Activated T-cell treated with anti-CD3 and anti-CD28 coated beads, Interleukin-2, amount 50 U/mL, for 1 hour (primary cell): ENCODE measurements around the gene PRAMEF13.
"Not testable (repeated sequence)": the region's sequence is repeated elsewhere in the genome, so short reads cannot be mapped to it uniquely, and the experiment has no call there.

Experiments used
- DNase-seq: peaks from one replicate; pipeline ENCODE4 v3.0.0-alpha.2; 2020

The PRAMEF13 gene

DNA sequence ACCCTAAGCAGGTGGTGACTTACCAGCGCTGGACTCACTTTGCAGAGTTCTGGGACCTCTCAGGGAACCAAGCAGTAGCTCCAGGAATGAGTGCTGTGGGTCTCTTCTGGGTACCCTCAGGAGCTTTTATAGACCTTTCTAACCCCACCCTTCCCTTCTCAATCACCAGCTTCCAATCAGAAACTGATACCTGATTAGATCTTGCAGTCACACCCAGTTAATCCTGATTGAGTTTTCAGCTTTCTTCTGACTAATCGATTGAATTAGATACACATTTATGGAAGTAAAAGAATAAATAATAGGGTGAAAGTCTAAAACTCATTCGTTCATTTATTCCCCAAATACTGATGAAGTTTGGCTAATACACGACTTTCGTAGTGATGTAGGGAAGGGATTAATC is at the start of gene PRAMEF13:
Gene PRAMEF13 (minus strand): TSS at position 101 of the 400 bp plus-strand sequence. CDS start 1,820 bp downstream, outside the sequence.
- DNase-seq, result not testable (repeated sequence)

DNA sequence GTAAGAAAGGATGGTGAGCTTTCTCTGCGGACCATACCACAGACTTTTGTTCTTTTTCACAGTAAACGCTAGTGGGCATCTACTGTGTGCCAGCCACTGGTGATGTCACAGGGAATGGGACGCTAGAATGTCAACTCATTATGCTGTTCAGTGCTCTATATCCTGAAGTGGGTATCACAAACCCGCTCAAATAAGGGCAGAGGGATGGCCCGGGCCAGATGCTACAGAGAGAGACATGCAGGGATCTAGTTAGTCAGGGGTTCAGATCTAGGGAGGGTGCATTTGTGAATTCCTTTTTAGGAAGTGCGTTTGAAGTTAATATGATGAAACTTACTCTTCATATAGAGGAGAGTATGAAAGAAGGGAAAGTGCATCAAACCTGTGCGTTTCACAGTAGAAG is 45.9 kb upstream of the PRAMEF13 start:
- DNase-seq, result not testable (repeated sequence)

DNA sequence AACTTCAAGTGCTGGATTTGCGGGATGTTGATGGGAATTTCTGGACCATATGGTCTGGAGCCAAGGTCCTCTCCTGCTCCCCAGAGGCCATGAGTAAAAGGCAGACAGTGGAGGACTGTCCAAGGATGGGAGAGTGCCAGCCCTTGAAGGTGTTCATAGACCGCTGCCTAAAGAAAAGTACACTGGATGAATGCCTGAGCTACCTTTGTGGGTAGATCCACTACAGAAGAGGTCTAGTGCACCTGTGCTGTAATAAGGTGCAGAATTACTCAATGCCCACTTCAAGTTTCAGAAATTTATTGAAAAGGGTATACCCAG is 45.3 kb upstream of the PRAMEF13 start:
- not testable (repeated sequence) for DNase-seq

DNA sequence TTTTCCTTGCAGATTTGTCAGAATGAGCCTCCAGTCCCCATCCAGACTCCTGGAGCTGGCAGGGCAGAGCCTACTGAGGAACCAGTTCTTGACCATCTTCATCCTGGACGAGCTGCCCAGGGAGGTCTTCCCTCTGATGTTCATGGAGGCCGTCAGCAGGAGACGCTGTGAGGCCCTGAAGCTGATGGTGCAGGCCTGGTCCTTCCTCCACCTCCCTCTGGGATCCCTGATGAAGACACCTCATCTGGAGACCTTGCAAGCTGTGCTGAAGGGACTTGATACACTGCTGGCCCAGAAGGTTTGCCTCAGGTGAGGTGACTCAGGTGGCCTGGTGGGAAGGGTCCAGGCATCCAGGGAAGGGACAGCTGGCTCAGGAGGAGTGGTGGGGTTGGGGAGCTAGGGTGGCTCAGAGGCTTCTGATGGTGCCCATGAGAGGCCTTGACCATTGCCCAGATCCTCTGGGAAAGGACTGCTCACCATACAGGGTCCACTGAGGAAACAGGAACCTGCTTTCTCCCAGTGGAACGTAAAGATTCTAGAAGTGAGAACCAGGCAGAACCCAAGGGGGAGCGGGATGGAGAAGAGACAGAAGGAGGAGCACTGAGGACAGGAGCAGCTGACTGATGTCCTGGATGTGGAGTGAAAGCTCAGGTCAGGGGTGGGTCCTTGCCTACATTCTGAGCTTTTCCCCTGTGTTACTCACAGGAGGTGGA is 44.8 kb upstream of the PRAMEF13 start:
- not testable (repeated sequence) for DNase-seq

- not testable (repeated sequence) for DNase-seq
These were observed 42.5 kb upstream of the PRAMEF13 start for GRCh38 chr1:13243536-13244263.

- not testable (repeated sequence) for DNase-seq
These were observed 38.4 kb upstream of the PRAMEF13 start for GRCh38 chr1:13239633-13240032.

- not testable (repeated sequence) for DNase-seq
These were observed 36.4 kb upstream of the PRAMEF13 start for GRCh38 chr1:13237572-13237971.

GRCh38 chr1:13234057-13234456 is 32.8 kb upstream of the PRAMEF13 start:
- DNase-seq, result not testable (repeated sequence)

- DNase-seq, result not testable (repeated sequence)
These were observed 30.8 kb upstream of the PRAMEF13 start for GRCh38 chr1:13232056-13232455.

DNA sequence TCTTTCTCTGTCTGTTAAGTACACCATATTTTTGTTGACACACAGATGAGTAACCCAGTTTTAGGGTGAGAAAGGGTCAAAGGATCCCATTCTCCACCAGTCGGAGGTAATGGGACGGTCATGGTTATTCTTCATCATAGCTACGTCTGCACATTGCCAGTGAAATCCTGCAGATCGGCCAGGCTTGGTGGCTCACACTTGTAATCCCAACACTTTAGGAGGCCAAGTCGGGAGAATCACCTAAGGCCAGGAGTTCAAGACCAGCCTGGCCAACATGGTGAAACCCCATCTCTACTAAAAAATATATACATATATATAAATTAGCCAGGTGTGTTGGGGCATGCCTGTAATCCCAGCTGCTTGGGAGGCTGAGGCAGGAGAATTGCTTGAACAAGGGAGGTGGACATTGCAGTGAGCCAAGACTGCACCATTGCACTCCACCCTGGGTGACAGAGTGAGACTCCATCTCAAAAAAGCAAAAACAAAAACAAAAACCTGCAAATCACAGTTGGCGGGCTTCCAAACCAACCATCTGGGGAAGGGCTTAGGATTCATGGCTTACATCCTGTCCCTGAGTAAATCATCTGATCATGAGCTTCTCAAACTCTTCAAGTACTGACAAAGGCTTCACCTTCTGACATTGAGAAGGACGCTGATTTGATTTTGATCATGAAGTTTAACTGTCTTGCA is 30.0 kb upstream of the PRAMEF13 start:
- not testable (repeated sequence) for DNase-seq

DNA sequence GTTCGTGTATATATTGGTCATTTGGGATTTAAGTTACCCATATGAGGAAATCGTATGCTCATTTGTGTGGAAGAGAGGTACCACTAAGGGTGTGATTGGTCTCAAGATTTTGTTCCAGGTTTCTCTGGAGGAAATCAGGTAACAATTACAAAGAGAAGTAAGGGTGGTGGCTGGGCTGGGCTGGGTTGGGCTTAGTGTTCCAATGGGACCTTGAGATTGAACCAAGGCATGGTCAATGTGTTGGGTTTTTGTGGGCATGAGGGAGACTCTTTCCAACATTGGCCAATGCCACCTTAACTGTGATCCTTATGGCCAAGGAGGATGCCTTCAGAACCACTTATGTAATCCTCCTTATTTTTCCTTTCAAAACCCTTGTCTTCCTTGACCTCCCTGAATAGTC is 29.4 kb upstream of the PRAMEF13 start:
- DNase-seq, result not testable (repeated sequence)

DNA sequence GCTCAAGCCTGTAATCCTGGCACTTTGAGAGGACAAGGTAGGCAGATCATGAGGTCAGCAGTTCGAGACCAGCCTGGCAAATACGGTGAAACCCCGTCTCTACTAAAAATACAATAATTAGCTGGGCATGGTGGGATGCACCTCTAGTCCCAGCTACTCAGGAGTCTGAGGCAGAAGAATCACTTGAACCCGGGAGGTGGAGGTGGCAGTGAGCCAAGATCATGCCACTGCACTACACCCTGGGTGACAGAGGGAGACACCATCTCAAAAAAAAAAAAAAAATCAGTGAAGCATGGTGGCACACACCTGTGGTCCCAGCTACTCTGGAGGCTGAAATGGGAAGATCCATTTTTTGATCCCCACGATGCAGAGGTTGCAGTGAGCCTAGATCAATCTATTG is 28.9 kb upstream of the PRAMEF13 start:
- not testable (repeated sequence) for DNase-seq

GRCh38 chr1:13228343-13228781 is 27.2 kb upstream of the PRAMEF13 start:
- no peak for DNase-seq

DNA sequence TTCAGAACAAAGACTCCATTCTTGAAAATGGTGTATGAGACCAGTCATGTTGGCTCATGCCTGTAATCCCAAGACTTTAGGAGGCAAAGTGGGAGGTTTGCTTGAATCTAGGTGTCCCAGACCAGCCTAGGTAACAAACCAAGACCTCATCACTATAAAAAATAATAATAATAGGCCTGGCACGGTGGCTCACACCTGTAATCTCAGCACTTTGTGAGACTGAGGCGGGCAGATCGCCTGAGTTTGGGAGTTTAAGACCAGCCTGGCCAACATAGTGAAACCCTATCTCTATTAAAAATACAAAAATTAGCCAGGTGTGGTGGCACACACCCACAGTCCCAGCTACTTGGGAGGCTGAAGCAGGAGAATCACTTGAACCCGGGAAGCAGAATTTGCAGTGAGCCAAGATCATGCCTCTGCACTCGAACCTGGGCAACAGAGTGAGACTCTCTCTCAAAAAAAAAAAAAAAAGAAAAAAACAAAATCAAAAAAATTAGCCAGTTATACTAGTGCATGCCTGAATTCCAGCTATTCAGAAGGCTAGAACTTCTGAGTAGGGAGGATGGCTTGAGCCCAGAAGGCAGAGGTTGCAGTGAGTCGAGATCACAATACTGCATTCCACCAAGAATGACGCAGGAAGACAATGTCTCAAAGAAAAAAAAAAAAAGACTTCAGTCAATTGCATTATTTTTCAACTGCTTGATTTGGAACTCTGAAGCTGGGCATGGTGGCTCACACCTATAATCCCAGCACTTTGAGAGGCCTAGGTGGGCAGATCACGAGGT is 26.3 kb upstream of the PRAMEF13 start:
- DNase-seq, result not testable (repeated sequence)

- not testable (repeated sequence) for DNase-seq
These were observed 24.5 kb upstream of the PRAMEF13 start, which contains the start of gene PRAMEF18 for GRCh38 chr1:13225675-13226204. PRAMEF18 (minus strand) TSS chr1:13226154; CDS start chr1:13226106, 48 bp downstream.

DNA sequence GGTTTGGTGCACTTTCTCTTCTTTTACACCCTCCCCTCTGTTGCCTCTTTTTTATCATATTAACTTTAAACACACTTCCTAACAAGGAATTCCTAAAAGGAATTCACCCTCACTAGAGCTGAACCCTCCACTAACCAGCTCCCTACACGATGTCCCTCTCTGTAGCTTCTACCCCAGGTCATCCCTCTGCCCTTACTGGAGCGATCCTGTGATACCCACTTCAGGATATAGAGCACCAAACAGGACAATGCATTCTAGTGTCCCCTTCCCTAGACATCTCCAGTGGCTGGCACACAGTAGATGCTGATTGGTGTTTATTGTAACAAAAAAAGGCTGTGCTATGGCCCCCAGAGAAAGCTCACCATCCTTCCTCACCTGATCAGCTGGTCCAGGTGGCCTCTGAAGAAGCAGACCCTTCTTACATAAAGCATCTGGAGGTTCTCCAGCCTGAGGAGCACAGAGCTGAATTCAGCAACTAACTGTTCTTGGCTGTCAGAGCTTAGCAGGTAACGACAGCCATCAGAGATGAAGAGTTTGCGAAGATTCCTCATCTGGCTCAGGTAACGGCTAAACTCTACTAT is 23.4 kb upstream of the PRAMEF13 start:
- no peak for DNase-seq

- DNase-seq, result not testable (repeated sequence)
These were observed 21.6 kb upstream of the PRAMEF13 start for GRCh38 chr1:13222788-13223187.

DNA sequence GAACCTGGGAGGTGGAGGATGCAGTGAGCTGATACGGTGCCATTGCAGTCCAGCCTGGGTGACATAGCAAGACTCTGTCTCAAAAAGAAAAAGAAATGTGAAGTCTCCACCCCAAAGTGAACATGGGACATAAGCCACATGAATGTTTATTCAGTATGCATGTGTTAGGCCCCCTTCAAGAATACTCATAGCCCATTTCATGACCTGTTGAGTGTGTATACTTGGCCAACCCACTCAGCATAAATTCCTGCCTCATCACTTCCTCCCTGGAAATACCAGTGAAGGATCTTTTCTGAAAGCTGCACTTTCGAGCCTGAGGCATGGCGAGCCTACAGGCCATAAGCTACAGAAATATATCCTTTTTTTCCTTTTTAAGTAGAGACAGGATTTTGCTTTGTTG is 18.0 kb upstream of the PRAMEF13 start:
- DNase-seq, result not testable (repeated sequence)

DNA sequence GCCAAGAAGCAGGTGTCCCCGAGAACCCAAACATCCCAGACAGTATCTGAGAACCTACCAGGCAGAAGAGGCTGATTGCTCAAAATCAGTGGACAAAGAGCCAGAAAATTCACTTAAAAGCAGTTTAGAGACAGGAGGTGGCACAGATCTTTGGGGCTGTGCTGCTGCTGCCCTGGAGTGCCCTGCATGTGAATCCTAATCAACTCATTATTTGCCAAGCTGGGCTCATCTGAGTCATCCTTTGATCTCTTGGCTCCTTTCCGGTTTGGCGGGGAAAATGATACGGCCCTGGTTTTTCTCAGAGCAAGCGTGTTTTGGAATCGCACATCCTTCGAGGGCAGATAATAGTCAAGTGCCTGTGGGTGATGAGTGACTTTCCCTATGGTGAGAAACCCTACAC is 15.4 kb upstream of the PRAMEF13 start:
- not testable (repeated sequence) for DNase-seq

GRCh38 chr1:13208712-13209111 is 7.5 kb upstream of the PRAMEF13 start:
- not testable (repeated sequence) for DNase-seq

DNA sequence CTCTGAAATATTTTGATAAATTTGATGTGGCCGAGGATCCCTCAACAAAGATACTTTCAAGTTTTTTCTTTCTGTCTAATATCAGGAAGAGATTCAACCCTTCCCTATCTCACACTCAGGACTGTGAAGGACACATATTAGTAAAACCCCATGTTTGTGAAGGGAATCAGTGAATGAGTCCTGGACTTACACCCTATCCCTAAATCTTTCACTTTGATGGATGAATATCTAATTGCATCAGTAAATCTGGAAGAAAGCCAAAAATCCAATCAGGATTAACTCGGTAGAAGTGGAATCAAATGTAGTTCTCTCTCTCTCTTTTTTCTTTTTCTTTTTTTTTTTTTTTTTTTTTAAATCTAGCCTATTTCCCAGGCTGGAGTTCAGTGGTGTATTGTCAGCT is 29.7 kb downstream of the PRAMEF13 start, which contains the start of gene PRAMEF9:
Gene PRAMEF9 (plus strand): TSS at position 301 of the 400 bp plus-strand sequence. CDS start 3,433 bp downstream, outside the sequence.
- DNase-seq, result not testable (repeated sequence)

DNA sequence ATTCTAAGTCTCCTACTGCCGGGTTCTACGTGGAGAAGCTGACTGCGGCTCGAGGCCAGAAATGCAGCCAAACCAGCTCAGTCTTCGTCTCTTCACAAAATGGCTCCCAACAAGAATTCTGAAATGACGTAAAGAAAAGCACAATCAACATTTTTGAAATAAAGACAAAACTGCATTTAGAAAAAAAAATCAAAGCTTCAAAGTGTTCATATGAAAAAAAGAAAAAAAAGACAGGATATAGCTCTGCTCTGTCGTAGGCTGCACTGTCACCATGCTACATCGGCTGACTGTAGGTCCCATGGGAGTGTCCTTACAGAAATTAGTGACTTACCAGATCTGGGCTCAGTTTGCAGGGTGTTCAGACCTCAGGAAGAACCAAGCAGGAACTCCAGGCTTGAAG is 35.7 kb downstream of the PRAMEF13 start, which contains the start of gene HNRNPCL4:
Gene HNRNPCL4 (minus strand): TSS at position 101 of the 400 bp plus-strand sequence. CDS start 164 bp downstream, outside the sequence.
- DNase-seq, result not testable (repeated sequence)
